SK-N-MC (cell line): ENCODE data around the gene BICD1.

Experiments used
- EZH2 ChIP-seq: fragments of 200-600 bp; sonication (generic); IDR thresholded peaks from one replicate; pipeline ENCODE4 v1.6.1; 2017; ENCODE audit warnings: antibody characterized with exemption
- FOXP2 ChIP-seq: optimal IDR thresholded peaks from 2 replicates; pipeline ENCODE3; 2011; ENCODE audit warnings: mild to moderate bottlenecking, moderate library complexity; ENCODE audit not compliant: insufficient read depth; ENCODE audit errors: extremely low read length, control extremely low read depth
- POLR2AphosphoS5 ChIP-seq: IDR thresholded peaks from 2 replicates; pipeline ENCODE4 v1.6.1; 2012; ENCODE audit warnings: mild to moderate bottlenecking, low read depth, low read length, borderline replicate concordance

DNA sequence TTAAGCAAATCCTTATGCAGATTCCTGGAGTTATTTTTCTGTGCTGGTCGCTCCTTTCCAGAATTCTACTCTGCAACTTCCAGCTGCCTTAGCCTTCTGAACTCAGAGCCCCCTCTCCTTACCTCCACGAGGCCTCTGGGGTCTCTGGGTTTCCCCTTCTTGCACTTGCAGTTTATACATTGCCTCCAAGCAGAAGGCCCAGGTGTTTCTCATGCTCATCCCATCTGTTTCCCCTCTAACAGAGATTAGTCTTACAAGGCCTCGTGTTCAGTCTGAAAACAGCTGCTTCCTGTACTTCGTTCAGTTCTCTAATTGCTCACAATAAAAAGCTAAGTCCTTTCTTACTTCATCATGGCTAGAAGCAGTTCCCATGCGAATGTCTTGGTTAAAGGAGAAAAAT is 158.3 kb downstream of the BICD1 start:
- TF ChIP-seq EZH2: no peak
- TF ChIP-seq POLR2AphosphoS5: no peak; the same call in 1 of the 2 replicates
- TF ChIP-seq FOXP2: no peak
